Liver (tissue), 3 donors: ENCODE results near the gene SEPTIN2.
"Not testable (repeated sequence)": the region's sequence is repeated elsewhere in the genome, so short reads cannot be mapped to it uniquely, and the experiment has no call there.

ENCODE experiments used
- EGR1 ChIP-seq, 2 donors: IDR thresholded peaks; 2 replicates each; pipeline ENCODE4 v1.6.1; 2016 to 2018; ENCODE audit warnings: antibody characterized with exemption in 2 of 2, low read depth in 2 of 2
- FOXA1 ChIP-seq: IDR thresholded peaks from 2 replicates; pipeline ENCODE4 v1.6.1; 2016; ENCODE audit warnings: antibody characterized with exemption
- FOXA2 ChIP-seq: IDR thresholded peaks from 2 replicates; pipeline ENCODE4 v1.6.1; 2016; ENCODE audit warnings: antibody characterized with exemption
- GABPA ChIP-seq, 2 donors: IDR thresholded peaks in 1 of 2; conservative IDR thresholded peaks in 1 of 2; 2 replicates each; pipeline ENCODE4 v1.6.1; 2016; ENCODE audit warnings: antibody characterized with exemption in 2 of 2, mild to moderate bottlenecking in 1 of 2, moderate library complexity in 1 of 2
- HNF4G ChIP-seq: IDR thresholded peaks from 2 replicates; pipeline ENCODE4 v1.6.1; 2016; ENCODE audit warnings: antibody characterized with exemption
- JUND ChIP-seq, 2 donors: IDR thresholded peaks; 2 replicates each; pipeline ENCODE4 v1.6.1; 2016; ENCODE audit warnings: antibody characterized with exemption in 2 of 2
- RAD21 ChIP-seq, 2 donors: IDR thresholded peaks; 2 replicates each; pipeline ENCODE4 v1.6.1; 2016; ENCODE audit warnings: antibody characterized with exemption in 2 of 2, mild to moderate bottlenecking in 2 of 2
- SP1 ChIP-seq: IDR thresholded peaks from 2 replicates; pipeline ENCODE4 v1.6.1; 2018; ENCODE audit warnings: antibody characterized with exemption, mild to moderate bottlenecking
- TAF1 ChIP-seq: conservative IDR thresholded peaks from 2 replicates; pipeline ENCODE4 v1.6.1; 2016; ENCODE audit warnings: antibody characterized with exemption, mild to moderate bottlenecking
- YY1 ChIP-seq: IDR thresholded peaks from 2 replicates; pipeline ENCODE4 v1.6.1; 2016; ENCODE audit warnings: antibody characterized with exemption, mild to moderate bottlenecking
- TF ChIP-seq, protein P1 (sequence below): fragments of 150-350 bp; IDR thresholded peaks from 2 replicates; pipeline ENCODE4 v1.5.1; 2017; ENCODE audit warnings: improper control_type of control experiment, low read depth, low read length; ENCODE audit not compliant: missing input control
- TF ChIP-seq, protein P2 (sequence below): IDR thresholded peaks from 2 replicates; pipeline ENCODE4 v1.6.1; 2016; ENCODE audit warnings: antibody characterized with exemption
- TF ChIP-seq, protein P3 (sequence below): IDR thresholded peaks from 2 replicates; pipeline ENCODE4 v1.6.1; 2016; ENCODE audit warnings: antibody characterized with exemption, mild to moderate bottlenecking
- TF ChIP-seq, protein P4 (sequence below): IDR thresholded peaks from 2 replicates; pipeline ENCODE4 v1.6.1; 2016; ENCODE audit warnings: antibody characterized with exemption
- donor health status: healthy.
- donor health status: healthy.

DNA sequence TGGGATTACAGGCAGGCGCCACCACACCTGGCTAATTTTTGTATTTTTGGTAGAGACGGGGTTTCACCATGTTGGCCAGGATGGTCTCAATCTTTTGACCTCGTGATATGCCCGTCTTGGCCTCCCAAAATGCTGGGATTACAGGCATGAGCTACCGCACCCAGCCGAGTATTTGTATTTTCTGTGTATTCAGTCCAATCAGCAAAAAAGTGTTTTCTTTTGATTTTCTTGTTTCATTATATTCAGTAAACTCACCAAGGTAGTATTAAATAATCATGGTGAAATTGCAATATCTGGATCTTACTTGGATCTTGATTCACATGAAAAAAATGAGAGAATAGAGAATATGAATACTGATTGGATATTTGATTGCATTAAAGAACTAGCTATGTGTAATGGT is 3.1 kb downstream of the SEPTIN2 start:
- TF ChIP-seq, protein P1, sequence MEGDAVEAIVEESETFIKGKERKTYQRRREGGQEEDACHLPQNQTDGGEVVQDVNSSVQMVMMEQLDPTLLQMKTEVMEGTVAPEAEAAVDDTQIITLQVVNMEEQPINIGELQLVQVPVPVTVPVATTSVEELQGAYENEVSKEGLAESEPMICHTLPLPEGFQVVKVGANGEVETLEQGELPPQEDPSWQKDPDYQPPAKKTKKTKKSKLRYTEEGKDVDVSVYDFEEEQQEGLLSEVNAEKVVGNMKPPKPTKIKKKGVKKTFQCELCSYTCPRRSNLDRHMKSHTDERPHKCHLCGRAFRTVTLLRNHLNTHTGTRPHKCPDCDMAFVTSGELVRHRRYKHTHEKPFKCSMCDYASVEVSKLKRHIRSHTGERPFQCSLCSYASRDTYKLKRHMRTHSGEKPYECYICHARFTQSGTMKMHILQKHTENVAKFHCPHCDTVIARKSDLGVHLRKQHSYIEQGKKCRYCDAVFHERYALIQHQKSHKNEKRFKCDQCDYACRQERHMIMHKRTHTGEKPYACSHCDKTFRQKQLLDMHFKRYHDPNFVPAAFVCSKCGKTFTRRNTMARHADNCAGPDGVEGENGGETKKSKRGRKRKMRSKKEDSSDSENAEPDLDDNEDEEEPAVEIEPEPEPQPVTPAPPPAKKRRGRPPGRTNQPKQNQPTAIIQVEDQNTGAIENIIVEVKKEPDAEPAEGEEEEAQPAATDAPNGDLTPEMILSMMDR, result not testable (repeated sequence)
- TF ChIP-seq HNF4G; TAF1; YY1; JUND (IDR thresholded peaks at IDR 0.05); FOXA1; SP1; FOXA2; RAD21 (IDR thresholded peaks at IDR 0.05); EGR1 (IDR thresholded peaks at IDR 0.05; ENCODE audit: low read depth in 2 of 2); GABPA (IDR thresholded peaks at IDR 0.05 in 1 of 2, conservative IDR thresholded peaks at IDR 0.05 in 1 of 2): not testable (repeated sequence)
- TF ChIP-seq, protein P2, sequence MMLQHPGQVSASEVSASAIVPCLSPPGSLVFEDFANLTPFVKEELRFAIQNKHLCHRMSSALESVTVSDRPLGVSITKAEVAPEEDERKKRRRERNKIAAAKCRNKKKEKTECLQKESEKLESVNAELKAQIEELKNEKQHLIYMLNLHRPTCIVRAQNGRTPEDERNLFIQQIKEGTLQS, result not testable (repeated sequence)
- TF ChIP-seq, protein P3, sequence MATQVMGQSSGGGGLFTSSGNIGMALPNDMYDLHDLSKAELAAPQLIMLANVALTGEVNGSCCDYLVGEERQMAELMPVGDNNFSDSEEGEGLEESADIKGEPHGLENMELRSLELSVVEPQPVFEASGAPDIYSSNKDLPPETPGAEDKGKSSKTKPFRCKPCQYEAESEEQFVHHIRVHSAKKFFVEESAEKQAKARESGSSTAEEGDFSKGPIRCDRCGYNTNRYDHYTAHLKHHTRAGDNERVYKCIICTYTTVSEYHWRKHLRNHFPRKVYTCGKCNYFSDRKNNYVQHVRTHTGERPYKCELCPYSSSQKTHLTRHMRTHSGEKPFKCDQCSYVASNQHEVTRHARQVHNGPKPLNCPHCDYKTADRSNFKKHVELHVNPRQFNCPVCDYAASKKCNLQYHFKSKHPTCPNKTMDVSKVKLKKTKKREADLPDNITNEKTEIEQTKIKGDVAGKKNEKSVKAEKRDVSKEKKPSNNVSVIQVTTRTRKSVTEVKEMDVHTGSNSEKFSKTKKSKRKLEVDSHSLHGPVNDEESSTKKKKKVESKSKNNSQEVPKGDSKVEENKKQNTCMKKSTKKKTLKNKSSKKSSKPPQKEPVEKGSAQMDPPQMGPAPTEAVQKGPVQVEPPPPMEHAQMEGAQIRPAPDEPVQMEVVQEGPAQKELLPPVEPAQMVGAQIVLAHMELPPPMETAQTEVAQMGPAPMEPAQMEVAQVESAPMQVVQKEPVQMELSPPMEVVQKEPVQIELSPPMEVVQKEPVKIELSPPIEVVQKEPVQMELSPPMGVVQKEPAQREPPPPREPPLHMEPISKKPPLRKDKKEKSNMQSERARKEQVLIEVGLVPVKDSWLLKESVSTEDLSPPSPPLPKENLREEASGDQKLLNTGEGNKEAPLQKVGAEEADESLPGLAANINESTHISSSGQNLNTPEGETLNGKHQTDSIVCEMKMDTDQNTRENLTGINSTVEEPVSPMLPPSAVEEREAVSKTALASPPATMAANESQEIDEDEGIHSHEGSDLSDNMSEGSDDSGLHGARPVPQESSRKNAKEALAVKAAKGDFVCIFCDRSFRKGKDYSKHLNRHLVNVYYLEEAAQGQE, result not testable (repeated sequence)
- TF ChIP-seq, protein P4, sequence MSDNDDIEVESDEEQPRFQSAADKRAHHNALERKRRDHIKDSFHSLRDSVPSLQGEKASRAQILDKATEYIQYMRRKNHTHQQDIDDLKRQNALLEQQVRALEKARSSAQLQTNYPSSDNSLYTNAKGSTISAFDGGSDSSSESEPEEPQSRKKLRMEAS, result not testable (repeated sequence)
